WTC11 (cell line): ENCODE results near the gene PNRC1. TPM values are rescaled to one million over a fixed set of nuclear protein-coding genes. Genes with fewer than 3 reads are reported as not detected.
"Not testable (repeated sequence)": the region's sequence is repeated elsewhere in the genome, so short reads cannot be mapped to it uniquely, and the experiment has no call there.

Source experiments
- ATAC-seq: fragments of 200-7000 bp; cut with Tn5 transposase; 2 replicates; pipeline ENCODE4 v1.10.0; 2021; ENCODE audit warnings: mild to moderate bottlenecking, moderate library complexity
- CTCF ChIA-PET: fragments of 300-600 bp; sonication (Branson Sonifier 250); formaldehyde crosslinking; loops from one replicate; lab custom pipeline; 2021; ENCODE audit warnings: antibody characterized with exemption; lab: Charles Lee
- POLR2A ChIA-PET: fragments of 350-600 bp; sonication (Branson Sonifier 250); formaldehyde crosslinking; loops from one replicate; lab custom pipeline; 2021; ENCODE audit warnings: antibody characterized with exemption; lab: Charles Lee
- DNase-seq: peaks from one replicate; pipeline ENCODE4 v3.0.0; 2021; ENCODE audit warnings: low spot score
- H3K27ac Mint-ChIP-seq: 2 replicates; pipeline ENCODE4 v1.8.0; 2021; ENCODE audit warnings: mixed read lengths
- H3K27me3 Mint-ChIP-seq: 2 replicates; pipeline ENCODE4 v1.8.0; 2021; ENCODE audit warnings: low read depth, mild to moderate bottlenecking, moderate library complexity, mixed read lengths
- H3K36me3 Mint-ChIP-seq: 2 replicates; pipeline ENCODE4 v1.8.0; 2021; ENCODE audit warnings: mixed read lengths
- H3K4me1 Mint-ChIP-seq: 2 replicates; pipeline ENCODE4 v1.8.0; 2022; ENCODE audit warnings: mixed read lengths
- H3K4me3 Mint-ChIP-seq: 2 replicates; pipeline ENCODE4 v1.8.0; 2021; ENCODE audit warnings: mild to moderate bottlenecking, moderate library complexity, mixed read lengths
- H3K9me3 Mint-ChIP-seq: 2 replicates; pipeline ENCODE4 v1.8.0; 2021; ENCODE audit warnings: mixed read lengths
- CREB1 ChIP-seq: sonication (generic); formaldehyde crosslinking; IDR thresholded peaks from 2 replicates; pipeline ENCODE4 v1.8.0; 2023; ENCODE audit warnings: mild to moderate bottlenecking, missing genetic modification reagents
- FOXK1 ChIP-seq: sonication (generic); formaldehyde crosslinking; IDR thresholded peaks from 2 replicates; pipeline ENCODE4 v1.8.0; 2022; ENCODE audit warnings: mild to moderate bottlenecking, moderate library complexity, missing genetic modification reagents
- GABPB1 ChIP-seq: sonication (generic); formaldehyde crosslinking; IDR thresholded peaks from 2 replicates; pipeline ENCODE4 v1.8.1; 2023; ENCODE audit warnings: mild to moderate bottlenecking, missing genetic modification reagents
- NFE2L1 ChIP-seq: sonication (generic); formaldehyde crosslinking; IDR thresholded peaks from 2 replicates; pipeline ENCODE4 v1.8.1; 2023; ENCODE audit warnings: missing genetic modification reagents
- SMAD4 ChIP-seq: sonication (generic); formaldehyde crosslinking; IDR thresholded peaks from 2 replicates; pipeline ENCODE4 v1.8.0; 2022; ENCODE audit warnings: mild to moderate bottlenecking, missing genetic modification reagents
- SOX15 ChIP-seq: fragments of 250-450 bp; sonication (Bioruptor Pico); IDR thresholded peaks from 2 replicates; pipeline ENCODE4 v1.9.0; 2021; ENCODE audit warnings: mild to moderate bottlenecking
- TCF7 ChIP-seq: sonication (generic); formaldehyde crosslinking; IDR thresholded peaks from 2 replicates; pipeline ENCODE4 v1.8.0; 2022; ENCODE audit warnings: mild to moderate bottlenecking, low read depth, missing genetic modification reagents, moderate library complexity
- TEAD4 ChIP-seq: sonication (generic); formaldehyde crosslinking; IDR thresholded peaks from 2 replicates; pipeline ENCODE4 v1.8.0; 2022; ENCODE audit warnings: mild to moderate bottlenecking, missing genetic modification reagents
- ZNF263 ChIP-seq: sonication (generic); formaldehyde crosslinking; IDR thresholded peaks from 2 replicates; pipeline ENCODE4 v1.8.1; 2022; ENCODE audit warnings: low read depth, mild to moderate bottlenecking, moderate library complexity, missing genetic modification reagents
- total RNA-seq: library from RNA; stranded (reverse); gene quantifications from 3 replicates; pipeline ENCODE4 v1.2.3, GENCODE V29; 2021
- TF ChIP-seq, protein P1 (sequence below): sonication (generic); formaldehyde crosslinking; IDR thresholded peaks from 2 replicates; pipeline ENCODE4 v1.8.0; 2022; ENCODE audit warnings: mild to moderate bottlenecking, missing genetic modification reagents
- TF ChIP-seq, protein P2 (sequence below): sonication (generic); formaldehyde crosslinking; IDR thresholded peaks from 2 replicates; pipeline ENCODE4 v1.8.1; 2022; ENCODE audit warnings: mild to moderate bottlenecking, missing genetic modification reagents, moderate library complexity, borderline replicate concordance
- TF ChIP-seq, protein P3 (sequence below): fragments of 250-450 bp; sonication (Bioruptor Pico); conservative IDR thresholded peaks from 2 replicates; pipeline ENCODE4 v1.9.0; 2021; ENCODE audit warnings: mild to moderate bottlenecking
- TF ChIP-seq, protein P4 (sequence below): sonication (generic); formaldehyde crosslinking; IDR thresholded peaks from 2 replicates; pipeline ENCODE4 v1.8.1; 2023; ENCODE audit warnings: mild to moderate bottlenecking, missing genetic modification reagents, moderate library complexity
- TF ChIP-seq, protein P5 (sequence below): sonication (generic); formaldehyde crosslinking; IDR thresholded peaks from 2 replicates; pipeline ENCODE4 v1.8.0; 2022; ENCODE audit warnings: mild to moderate bottlenecking, missing genetic modification reagents

Gene PNRC1
- total RNA-seq, 1 experiment from 2014 or later: 39.0 TPM

DNA sequence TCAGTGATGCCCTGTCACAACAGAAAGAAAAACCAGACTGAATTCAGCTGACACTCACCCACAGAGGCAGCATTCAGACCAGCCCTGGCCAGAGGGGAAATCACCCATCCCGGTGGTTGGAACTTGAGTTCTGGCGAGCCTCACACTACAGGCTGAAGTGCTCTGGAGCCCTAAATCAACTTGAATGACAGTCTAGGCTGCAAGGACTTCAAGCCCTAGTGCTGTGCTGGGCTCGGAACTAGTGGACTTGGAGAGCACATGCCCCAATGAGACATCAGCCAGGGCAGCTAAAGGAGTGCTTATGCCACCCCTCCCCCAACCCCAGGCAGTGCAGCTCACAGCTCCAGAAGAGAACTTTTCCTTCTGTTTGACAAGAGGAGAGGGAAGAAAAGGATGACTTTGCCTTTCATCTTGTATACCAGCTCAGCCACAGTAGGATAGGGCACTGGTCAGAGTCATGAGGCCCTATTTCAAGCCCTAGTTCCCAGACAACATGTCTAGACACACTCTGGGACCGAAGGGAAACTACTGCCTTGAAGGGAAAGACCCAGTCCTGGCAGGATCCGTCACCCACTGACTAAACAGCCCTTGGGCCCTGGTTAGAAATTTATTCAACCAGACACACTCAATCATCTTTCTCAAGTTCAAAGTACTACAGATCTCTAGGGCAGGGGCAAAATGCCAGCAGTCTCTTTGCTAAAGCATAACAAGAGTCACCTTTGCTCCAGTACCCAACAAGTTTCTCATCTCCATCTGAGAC is 43.2 kb upstream of the PNRC1 start:
- peaks cover 19% of the 10 kb centered on the region for H3K36me3 Mint-ChIP-seq
- POLR2A ChIA-PET: no interaction called here
- no peak overlapping the region for H3K4me3 Mint-ChIP-seq
- CTCF ChIA-PET: no interaction called here
- no peak for ATAC-seq
- peaks cover 14% of the 10 kb centered on the region for H3K27me3 Mint-ChIP-seq
- peaks cover 35% of the 10 kb centered on the region for H3K9me3 Mint-ChIP-seq
- peaks cover 21% of the 10 kb centered on the region for H3K4me1 Mint-ChIP-seq
- no peak for TF ChIP-seq TEAD4
- no peak for TF ChIP-seq FOXK1 (CRISPR knock-in tag)
- no peak for TF ChIP-seq TCF7 (CRISPR knock-in tag)
- no peak for TF ChIP-seq SOX15 (CRISPR knock-in tag)
- TF ChIP-seq NFE2L1 (CRISPR knock-in tag): no peak
- TF ChIP-seq, protein P1, sequence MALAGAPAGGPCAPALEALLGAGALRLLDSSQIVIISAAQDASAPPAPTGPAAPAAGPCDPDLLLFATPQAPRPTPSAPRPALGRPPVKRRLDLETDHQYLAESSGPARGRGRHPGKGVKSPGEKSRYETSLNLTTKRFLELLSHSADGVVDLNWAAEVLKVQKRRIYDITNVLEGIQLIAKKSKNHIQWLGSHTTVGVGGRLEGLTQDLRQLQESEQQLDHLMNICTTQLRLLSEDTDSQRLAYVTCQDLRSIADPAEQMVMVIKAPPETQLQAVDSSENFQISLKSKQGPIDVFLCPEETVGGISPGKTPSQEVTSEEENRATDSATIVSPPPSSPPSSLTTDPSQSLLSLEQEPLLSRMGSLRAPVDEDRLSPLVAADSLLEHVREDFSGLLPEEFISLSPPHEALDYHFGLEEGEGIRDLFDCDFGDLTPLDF (CRISPR knock-in tag): no peak
- TF ChIP-seq ZNF263 (CRISPR knock-in tag): no peak
- TF ChIP-seq, protein P2, sequence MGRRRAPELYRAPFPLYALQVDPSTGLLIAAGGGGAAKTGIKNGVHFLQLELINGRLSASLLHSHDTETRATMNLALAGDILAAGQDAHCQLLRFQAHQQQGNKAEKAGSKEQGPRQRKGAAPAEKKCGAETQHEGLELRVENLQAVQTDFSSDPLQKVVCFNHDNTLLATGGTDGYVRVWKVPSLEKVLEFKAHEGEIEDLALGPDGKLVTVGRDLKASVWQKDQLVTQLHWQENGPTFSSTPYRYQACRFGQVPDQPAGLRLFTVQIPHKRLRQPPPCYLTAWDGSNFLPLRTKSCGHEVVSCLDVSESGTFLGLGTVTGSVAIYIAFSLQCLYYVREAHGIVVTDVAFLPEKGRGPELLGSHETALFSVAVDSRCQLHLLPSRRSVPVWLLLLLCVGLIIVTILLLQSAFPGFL (CRISPR knock-in tag): no peak
- no peak for TF ChIP-seq GABPB1 (CRISPR knock-in tag)
- TF ChIP-seq SMAD4 (CRISPR knock-in tag): no peak
- TF ChIP-seq CREB1 (CRISPR knock-in tag): no peak
- TF ChIP-seq, protein P3, sequence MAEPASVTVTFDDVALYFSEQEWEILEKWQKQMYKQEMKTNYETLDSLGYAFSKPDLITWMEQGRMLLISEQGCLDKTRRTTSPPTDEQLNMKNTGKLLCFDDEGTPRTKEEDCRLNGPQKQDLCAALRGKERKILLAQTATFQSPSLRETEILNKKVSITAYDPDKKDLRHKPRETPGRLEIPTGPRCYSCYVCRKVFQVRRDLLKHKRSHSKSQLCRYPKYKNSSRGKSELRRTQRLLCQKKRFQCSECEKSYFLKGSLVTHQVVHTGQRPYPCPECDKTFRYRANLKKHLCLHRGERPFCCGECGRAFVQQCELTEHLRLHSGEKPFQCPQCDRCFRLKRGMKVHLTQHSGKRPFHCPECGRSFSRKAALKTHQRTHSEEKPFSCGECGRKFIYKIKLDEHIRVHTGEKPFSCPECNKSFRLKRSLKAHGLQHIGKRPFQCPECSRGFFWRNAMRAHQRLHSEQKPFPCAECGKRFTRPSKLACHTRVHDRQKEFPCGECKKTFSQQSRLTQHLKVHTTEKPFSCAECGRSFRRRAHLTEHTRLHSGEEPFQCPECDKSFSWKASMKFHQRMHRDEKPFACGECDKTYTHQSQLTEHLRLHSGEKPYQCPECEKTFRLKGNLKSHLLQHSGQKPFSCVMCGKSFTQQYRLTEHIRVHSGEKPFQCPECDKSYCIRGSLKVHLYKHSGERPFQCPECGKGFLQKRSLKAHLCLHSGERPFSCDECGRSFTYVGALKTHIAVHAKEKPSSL (CRISPR knock-in tag): no peak
- H3K27ac Mint-ChIP-seq: no peak overlapping the region
- DNase-seq: no peak

DNA sequence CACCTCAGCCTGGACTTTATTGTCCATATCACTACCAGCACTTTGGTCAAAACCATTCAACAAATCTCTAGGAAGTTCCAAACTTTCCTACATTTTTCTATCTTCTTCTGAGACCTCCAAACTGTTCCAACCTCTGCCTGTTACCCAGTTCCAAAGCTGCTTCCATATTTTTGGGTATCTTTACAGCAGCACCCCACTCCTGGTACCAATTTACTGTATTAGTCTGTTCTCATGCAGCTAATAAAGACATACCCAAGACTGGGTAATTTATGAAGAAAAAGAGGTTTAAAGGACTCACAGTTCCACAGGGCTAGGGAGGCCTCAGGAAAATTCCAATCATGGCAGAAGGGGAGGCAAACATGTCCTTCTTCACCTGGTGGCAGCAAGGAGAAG is 42.7 kb upstream of the PNRC1 start:
- Mint-ChIP-seq H3K27me3 (peaks cover 14% of the 10 kb centered on the region), H3K9me3 (peaks cover 35% of the 10 kb centered on the region), H3K36me3 (peaks cover 19% of the 10 kb centered on the region), H3K4me1 (peaks cover 26% of the 10 kb centered on the region)
- POLR2A ChIA-PET, CTCF ChIA-PET, H3K27ac Mint-ChIP-seq, ATAC-seq, H3K4me3 Mint-ChIP-seq, DNase-seq: not testable (repeated sequence)

DNA sequence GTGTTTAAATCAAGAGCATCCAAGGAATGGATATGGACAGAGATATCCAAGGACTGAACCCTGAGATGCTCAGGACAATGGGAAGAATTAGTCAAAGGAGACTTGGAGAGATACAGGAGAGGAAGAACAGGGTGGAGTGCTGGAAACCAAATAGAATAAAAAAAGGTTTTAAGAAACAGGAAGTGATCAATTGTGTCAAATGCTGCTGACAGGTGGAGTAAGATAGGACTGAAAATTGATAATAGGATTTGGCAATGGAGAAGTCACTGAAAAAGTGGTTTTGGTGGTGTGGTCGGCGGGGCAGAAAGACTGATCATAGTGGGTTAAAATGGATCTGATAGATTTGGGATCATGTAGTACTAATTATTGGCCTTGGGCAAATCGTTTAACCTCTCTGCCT is 37.9 kb upstream of the PNRC1 start:
- ChIA-PET POLR2A (no interaction called here), CTCF (no interaction called here)
- Mint-ChIP-seq H3K27me3 (peaks cover 20% of the 10 kb centered on the region), H3K27ac (no peak overlapping the region), H3K4me3 (no peak overlapping the region), H3K9me3 (peaks cover 28% of the 10 kb centered on the region), H3K36me3 (peaks cover 14% of the 10 kb centered on the region), H3K4me1 (peaks cover 17% of the 10 kb centered on the region)
- TF ChIP-seq, protein P4, sequence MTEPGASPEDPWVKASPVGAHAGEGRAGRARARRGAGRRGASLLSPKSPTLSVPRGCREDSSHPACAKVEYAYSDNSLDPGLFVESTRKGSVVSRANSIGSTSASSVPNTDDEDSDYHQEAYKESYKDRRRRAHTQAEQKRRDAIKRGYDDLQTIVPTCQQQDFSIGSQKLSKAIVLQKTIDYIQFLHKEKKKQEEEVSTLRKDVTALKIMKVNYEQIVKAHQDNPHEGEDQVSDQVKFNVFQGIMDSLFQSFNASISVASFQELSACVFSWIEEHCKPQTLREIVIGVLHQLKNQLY (CRISPR knock-in tag): no peak
- TF ChIP-seq, protein P5, sequence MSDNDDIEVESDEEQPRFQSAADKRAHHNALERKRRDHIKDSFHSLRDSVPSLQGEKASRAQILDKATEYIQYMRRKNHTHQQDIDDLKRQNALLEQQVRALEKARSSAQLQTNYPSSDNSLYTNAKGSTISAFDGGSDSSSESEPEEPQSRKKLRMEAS (CRISPR knock-in tag): no peak
- ATAC-seq (no peak), DNase-seq (no peak)
